Right renal cortex interstitium (tissue), 3 donors: ENCODE data around the gene DUSP8. TPM values are rescaled to one million over a fixed set of nuclear protein-coding genes. Genes with fewer than 3 reads are reported as not detected.
"Not testable (repeated sequence)": the region's sequence is repeated elsewhere in the genome, so short reads cannot be mapped to it uniquely, and the experiment has no call there.

Source experiments
- DNase-seq, 3 donors: peaks; one replicate each; pipeline ENCODE4 v3.0.0-alpha.2; 2013; ENCODE audit warnings: low read depth in 3 of 3, low spot score in 2 of 3
- polyA plus RNA-seq, 3 donors: library from polyadenylated mRNA; unstranded; fragments of 120-200 nt; gene quantifications; one replicate each; pipeline ENCODE4 v1.2.1, GENCODE V29; 2013; ENCODE audit not compliant: insufficient read length in 3 of 3

Gene DUSP8
- polyA plus RNA-seq, 3 donors = 2.2 to 3.0 (median 2.5) TPM

DNA sequence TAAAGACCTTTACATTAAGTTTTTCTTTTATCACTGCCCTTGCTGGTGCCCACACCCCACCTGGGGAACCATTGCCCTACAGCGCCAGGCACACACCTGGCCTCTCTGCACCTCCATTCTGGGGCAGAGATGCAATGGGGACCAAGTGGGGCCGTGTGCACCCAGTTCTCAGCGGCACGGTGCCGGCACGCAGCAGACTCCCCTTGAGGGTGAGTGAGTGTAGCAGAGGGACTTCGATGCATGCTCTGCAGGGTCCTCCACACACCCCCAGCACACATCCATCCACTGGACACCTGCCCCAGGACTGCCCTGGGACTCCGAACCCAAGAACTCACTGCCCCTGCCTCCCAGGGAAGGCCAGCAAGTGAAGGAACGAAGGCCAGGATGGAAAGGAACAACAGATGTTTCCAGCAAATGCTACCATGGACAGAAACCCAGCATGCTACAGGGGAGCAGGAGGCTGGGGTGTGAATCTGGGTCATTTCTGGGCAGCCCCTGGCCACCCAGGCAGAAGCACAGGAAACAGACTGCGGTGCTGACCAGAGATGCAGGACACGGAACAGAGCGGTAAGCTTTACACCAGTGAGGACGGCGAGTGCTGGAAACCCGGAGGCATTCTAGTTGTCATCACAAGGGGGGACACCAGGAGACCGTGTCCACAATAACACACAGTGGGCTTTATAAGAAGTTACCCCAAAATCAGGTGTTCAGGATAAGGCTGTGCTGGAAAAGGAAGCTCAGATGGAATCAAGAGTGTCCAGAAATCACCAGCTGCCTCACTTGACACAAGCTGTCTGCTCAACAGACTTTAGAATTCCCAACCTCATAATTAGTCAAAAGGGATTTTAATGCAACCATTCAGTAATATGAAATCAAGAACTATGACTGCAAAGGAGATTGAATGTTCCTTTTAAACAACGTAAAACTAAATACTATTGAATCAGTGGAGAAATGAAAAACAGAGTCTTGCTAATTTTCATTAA lies 52.8 kb downstream of the DUSP8 start:
- no peak for DNase-seq

DNA sequence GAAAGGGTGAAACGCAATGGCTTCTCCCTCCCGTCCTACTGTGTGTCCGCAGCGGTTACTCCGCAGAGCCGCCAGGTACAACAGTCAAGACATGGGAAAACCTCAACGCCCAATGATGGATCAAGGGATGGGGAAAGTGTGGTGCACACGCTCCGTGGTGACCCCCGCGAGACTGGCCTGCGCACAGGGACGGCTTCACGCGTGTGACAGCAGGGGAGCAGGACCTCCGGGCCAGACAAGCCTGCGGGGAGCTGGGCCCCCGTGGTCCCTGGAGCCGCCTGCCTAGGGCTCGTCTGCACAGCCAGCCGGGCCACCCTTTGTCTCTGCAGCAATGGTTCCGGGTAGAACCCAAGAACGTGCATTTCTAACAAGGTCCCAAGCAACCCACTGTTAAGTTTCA lies 53.8 kb downstream of the DUSP8 start:
- no peak for DNase-seq

DNA sequence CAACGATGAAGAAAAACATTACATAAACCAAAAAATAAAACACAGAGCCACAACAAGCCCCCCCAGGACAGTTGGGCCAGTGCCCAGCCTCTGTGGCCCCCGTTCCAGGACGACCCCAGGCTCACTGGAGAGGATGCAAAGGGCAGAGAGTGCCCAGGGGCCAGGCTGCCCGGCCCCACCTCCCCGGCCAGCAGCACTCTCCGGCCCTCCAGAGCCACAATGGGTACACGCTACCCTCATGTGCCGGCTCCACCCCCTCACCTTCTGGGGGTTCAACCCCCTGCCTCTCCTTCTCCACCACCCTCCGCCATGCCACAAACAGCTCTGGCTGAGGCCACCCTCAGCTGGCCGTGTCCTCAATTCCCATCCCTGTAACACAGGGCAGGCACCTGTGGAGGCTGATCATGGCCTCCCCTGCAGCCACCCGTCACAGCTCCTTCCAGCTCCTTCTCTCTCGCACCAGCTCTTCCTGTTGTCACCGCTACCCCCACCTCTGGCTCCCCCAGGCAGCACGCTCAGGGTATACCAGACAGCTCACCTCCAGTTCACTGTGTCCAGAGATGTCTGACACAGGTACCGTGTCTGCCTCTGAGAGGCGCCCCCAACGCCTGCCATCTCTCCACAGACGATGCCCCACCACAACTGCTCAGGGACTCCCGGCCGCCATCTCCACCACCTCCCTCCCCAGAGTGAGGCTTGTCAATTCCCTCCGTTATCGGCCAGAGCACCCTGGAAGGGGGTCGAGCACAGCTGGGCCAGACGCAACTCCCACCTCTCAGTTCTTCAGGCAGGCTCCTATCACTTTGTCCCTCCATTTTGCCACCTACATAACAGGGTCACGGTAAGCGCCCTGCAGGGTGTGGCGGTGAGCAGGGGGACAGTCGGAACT lies 54.7 kb downstream of the DUSP8 start:
- DNase-seq = no peak

DNA sequence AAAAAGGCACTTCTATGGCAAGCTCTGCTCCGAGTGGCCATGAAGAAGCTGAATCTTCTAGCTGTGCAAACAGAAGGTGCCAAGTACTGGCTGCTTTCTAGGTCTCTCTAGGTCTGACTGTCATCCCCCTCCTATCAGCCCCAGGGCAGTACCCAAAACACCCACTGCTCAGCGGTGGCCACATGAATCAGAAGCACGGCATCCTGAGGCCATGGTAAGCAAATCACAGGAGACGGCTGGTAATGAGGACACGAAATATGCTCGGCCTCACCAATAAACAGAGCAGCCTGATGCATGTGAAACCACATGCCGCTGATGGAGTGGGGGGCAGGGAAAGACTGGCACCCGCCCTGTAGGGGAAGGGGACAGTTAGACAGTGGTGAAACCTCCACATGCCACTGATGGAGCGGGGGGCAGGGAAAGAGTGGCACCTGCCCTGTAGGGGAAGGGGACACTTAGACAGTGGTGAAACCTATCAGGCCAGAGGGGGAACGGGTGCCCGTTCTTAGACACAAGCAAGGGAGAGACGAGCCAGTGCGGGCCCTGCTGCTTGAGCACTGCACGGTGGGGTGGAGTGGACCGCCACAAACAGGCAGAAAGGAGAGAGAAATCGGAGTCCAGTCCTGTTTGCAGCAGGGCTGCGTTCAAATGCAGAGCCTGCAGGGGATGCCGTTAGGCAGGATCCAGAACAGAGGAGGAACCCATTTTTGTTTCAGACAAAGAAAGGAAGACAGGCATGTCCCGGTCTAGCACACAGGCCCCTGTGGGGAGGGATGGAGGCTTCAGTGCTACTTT lies 55.6 kb downstream of the DUSP8 start:
- no peak for DNase-seq

DNA sequence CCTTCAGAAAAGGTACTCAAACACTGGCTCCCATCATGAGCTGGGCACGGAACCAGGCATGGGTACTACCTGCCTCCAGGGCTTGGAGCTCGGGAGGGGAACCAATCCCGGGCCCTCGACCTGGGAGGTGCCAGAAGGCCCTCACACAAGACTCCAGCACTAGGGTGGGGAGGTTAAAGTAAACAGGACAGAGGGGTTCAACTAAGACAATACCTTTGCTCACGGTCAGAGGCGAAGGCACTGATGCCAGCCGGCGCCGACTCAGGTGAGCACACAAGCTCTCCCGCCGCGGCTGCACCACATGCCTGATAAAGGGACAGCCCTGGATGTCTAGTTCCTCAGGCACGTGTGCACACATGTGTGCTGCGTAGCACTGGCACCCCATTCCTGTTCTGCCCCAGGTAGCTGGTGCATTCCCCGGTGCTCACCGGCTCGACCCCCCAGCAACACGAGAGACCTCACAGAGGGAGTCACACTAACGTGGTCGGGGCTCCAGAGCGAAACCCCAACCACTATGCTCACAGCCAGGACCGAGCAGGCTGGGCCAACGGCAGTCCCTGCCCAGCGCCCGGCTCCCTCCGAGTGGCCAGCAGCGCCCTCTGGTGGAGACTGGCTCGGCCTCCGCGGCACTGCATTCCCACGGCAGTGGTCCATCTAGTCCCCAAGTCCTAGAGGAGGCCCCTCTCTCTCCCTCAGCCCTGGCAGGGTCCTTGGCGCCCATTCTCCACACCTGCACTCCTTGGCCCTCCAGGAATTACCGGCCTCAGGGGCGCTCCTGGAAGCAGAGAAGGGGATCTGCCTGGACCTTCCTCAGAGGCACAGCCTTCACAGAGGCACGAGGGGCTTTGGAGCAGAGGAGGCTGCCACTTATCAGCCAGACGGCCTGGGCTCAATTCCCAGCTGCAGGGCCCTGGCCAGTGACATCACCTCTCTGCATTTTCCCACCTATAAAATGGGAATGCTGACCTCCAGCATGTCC lies 56.7 kb downstream of the DUSP8 start:
- DNase-seq = peak; percentile 33 to 52 (median 45)

DNA sequence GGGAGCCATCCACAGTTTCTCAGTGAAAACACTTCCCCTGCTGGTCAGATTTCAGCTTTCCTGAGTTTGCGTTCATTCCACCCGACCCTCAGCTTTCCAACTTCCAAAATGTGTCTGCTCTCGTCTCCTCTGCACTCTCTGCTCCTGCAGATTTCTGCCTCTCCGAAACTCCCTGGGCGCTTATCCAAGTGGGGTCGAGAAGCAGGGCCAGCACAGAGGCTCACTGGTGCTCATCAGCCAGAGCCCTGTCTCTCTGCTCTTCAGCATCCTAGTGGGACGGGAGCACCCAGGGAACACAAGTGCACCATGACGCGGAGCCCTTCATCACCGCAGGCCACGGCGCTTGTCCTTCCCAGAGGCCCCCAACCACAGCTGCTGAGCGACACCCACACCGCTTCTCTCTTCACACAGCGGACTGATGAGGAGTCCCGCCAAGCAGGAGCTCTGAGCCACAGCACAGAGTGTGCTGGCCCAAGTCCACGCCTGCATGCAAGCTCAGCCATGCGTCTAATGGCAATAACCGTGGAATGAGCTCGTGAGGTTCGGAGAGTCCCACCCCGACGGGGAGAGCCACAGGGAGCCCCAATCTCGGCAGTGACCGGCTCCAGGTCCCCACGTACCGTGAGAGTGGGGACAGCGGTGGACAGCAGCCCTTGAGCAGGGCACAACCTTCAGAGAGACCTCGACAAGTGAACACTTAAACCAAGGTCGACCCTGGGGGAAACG lies 57.6 kb downstream of the DUSP8 start:
- no peak for DNase-seq

DNA sequence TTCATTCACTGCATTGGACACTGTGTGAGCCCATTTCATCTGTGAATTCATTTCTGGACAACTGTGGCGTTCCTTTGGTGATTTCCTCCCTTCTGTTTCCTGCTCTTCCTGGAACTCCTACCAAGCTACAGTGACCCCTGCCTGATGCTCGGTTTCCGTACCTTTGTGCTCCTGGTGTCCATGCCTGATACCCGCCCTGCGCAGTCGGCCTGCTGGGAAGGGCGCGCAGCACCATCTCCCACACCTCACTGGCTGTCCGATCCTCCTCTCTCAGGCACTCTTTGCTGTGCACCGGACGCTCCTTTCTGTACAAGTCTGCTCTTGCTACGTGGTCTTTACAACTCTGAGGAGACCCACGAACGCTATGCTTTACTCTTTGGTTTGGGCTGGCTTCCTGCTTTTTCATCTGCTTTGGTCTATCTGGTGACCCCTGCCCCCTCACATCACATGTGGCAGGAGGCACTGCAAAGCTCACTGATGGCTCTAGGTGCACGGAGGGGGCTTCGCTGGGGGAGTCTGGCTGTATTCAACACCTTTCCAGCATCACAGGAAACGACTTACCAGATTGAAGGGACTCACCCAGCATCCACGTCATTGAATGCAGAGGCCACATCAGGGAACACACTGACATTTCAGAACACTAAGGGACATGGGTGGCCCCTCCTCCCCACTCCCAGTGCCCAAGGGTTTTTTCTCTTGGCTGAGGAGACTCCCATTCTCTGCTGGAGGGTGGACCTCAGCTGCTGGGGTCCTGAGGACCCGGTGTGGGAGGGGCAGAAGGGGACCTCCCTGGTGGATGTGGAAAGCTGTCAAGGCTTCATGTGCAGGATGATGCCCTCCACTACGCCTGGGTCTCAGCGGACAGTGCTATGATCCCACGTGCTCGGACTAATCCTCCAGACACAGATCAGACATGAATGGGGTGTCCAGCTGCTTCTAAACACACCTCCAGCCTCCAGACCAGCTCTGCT lies 58.5 kb downstream of the DUSP8 start:
- DNase-seq = no peak

DNA sequence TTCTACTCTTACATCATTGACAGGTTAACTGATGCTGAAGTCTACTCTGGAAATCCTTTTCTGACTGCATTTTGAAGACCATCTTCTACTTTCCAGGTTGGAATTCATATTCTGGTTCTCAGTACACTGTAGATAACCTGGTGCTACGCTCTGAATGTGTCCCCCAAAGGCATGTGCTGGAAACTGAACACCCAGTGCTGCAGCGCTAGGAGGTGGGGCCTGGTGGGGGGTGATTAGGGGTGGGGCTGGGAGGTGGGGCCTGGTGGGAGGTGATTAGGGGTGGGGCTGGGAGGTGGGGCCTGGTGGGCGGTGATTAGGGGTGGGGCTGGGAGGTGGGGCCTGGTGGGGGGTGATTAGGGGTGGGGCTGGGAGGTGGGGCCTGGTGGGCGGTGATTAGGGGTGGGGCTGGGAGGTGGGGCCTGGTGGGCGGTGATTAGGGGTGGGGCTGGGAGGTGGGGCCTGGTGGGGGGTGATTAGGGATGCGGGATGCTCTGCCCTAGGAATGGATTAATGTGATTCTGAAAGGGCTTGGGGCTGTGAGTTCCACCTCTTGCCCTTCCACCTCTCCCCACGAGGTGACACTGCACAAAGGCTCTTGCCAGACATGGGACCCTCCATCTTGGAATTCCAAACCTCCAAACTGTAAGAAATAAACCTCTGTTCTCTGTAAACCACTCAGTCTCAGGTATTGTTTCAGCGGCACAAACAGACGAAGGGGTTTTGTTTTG lies 59.4 kb downstream of the DUSP8 start:
- DNase-seq = not testable (repeated sequence)

DNA sequence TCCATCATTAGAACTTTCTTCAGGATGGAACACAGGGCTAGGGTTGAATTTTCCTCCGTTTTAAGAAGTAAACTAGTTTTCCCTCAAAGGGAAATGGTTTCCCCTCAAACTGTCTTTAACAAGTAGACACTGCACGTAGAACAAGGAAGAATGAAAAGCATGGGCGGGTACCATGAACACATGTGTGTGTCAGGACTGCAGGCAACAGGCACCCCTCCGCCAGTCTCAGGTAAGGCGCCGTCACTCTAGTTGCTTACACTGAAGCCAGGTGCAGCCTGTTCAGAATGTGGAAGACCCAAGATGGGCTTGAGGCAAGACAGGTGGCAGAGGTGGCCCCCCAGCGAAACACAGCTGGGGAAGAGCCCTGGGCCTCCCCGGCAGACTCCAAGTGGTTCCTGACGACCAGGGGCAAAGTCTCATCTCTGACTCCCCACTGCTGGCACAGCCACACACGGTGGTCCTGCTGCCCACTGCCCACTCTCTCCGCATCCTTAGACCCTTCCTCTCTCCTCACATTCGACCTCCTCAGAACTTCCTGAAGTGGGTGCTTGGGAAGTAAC lies 60.1 kb downstream of the DUSP8 start:
- DNase-seq = no peak

DNA sequence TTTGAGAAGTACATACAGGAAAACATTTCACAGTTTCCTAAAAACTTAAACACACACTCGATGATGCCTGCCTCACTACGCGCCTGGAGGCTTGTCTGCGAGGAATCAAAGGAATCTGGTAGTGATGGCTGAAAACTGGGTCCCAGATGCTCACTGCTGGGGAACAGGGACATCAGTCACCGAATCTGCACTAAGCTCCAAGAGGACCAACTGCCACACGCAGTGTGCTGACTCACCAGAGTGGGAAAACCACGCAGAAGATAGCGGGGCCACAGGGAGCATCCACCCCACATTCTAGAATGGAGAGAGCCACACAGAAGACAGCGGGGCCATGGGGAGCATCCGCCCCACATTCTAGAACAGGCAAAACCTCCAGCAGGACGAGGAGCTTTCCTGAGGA lies 61.1 kb downstream of the DUSP8 start:
- DNase-seq = no peak

DNA sequence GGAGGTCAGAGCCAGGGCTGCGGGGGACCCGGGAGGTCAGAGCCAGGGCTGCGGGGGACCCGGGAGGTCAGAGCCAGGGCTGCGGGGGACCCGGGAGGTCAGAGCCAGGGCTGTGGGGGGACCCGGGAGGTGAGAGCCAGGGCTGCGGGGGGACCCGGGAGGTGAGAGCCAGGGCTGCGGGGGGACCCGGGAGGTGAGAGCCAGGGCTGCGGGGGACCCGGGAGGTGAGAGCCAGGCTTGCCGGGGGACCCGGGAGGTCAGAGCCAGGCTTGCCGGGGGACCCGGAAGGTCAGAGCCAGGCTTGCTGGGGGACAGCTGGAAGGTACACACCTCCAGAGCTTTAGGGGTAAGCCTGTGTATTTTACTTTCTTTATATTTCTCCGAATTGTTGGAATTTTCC lies 61.7 kb downstream of the DUSP8 start:
- not testable (repeated sequence) for DNase-seq

DNA sequence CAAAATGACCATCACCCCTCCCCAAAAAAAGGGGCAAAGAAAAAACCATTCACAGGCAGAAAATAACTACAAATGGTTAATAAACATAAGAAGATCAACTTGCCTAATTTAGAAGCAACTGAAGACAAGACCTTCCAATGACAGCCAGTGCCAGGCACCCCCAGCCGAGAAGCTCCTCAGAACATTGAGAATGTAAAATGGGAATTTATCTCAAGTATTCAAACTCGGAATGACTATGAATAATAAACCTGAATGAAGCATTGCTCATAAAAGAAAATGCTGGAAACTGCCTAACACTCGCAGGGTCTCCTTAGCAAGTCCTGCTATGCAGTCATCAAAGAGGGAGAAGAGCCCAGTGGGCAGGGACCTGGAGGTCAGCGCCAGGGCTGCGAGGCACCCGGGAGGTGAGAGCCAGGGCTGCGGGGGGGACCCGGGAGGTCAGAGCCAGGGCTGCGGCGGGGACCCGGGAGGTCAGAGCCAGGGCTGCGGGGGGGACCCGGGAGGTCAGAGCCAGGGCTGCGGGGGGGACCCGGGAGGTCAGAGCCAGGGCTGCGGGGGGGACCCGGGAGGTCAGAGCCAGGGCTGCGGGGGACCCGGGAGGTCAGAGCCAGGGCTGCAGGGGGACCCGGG lies 62.3 kb downstream of the DUSP8 start:
- DNase-seq = no peak

DNA sequence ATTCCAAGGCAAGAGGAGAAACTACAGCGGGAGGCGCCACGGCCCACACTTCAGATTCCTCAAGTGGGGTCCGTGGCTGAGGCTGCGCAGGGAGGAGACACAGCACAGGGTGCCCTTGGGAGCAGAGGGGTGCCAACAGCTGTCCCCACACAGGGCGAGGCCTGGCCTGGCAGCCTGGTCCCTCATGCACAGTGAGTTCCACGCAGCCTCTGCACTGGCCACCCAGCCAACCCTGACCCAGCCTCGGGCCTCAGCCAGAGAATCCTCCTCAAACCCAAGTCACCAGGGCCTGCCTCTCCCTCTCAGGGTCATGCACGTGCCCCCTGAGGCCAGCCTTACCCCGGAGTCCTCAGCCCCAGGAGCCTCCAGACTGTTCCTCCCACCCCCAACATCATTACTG lies 63.1 kb downstream of the DUSP8 start:
- DNase-seq = no peak

DNA sequence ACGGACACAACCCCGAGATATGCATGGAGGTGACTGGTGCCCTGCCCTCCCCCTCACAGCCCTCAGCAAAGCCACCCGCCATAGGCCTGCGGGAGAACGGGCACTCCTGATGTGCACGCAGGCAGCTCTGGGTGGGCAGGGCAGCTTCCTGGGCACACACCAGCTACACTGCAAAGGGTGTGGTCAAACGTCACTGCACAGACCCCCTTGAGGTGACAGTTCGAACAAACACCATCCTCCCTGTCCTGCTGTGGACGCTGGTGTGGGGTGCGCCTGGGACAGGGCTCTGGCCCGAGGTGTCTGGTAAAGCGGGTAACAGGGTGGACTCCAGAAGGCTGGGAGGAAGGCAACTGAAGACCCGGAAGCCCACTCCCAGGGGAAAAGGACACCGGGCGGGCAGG lies 63.6 kb downstream of the DUSP8 start:
- DNase-seq = no peak

DNA sequence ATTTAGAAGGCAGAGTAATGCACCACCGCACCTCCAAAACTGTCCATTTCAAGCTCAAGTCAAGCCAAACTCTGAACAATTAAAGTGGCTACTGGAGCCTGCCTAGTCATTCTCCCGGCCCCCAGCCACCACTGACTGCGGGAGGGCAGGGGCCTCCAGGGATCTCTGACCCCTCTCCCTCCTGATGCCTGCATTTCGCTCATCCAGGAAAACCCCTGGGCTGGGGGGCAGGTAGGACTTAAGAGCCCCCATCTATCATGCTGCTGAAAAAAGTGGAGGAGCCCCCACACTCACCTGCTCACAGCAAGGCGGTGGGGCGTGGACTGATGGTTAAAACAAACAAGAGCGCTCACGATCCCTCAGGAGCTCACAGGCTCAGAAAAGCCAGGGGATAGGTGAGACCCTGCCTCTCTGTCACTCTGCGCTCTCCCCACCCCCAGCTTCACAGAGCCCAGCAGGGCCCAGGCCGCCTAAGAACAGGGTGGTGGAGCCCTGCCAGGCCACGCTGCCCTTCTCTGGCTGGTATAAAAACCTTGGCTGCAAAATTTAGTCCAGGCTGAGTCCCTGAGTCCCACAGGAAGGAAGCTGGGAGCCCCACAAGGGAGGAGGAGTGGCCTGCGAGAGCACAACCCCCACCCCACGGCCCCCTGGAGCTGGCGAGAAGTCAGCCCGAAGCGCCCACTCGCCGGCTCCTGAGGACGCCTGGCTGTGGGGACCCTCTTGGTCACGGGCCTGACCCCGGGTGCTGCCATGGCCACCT lies 64.5 kb downstream of the DUSP8 start:
- DNase-seq = no peak

DNA sequence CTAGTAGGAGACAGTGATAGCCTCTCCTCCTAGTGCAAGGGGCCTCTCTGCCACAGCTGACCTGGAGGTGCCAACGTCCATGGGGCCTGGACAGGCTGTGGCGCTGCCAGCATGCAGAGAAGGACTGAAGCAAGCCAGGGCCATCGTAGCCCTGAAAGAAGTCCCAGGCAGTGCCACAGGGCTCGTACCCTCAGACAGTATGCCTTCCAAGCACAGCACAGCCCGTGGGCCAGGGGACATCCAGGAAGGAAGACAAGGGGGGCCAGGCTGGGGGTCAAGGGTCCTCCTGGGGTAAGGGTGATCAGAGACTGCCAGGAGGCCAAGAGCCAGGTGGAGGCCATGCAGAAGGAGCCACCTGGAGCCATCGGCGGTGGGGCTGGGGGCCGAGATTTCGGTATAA lies 65.1 kb downstream of the DUSP8 start:
- no peak for DNase-seq
